Karpas-422 (cell line): ENCODE data around the gene MLST8. TPM values are rescaled to one million over a fixed set of nuclear protein-coding genes. Genes with fewer than 3 reads are reported as not detected.
"Not testable (repeated sequence)": the region's sequence is repeated elsewhere in the genome, so short reads cannot be mapped to it uniquely, and the experiment has no call there.

Experiments
- DNase-seq: peaks from one replicate; pipeline ENCODE4 v3.0.0-alpha.2; 2015
- H2AFZ ChIP-seq: fragments of 200-600 bp; sonication (generic); 2 replicates; pipeline ENCODE4 v1.6.1; 2014; ENCODE audit warnings: antibody characterized with exemption, low read length, mixed read lengths
- H3K27ac ChIP-seq: fragments of 200-600 bp; sonication (generic); 2 replicates; pipeline ENCODE4 v1.5.1; 2014; ENCODE audit warnings: mild to moderate bottlenecking, low read length, moderate library complexity
- H3K27me3 ChIP-seq: fragments of 200-600 bp; sonication (generic); 2 replicates; pipeline ENCODE4 v1.6.1; 2014; ENCODE audit warnings: low read length, mixed read lengths
- H3K36me3 ChIP-seq: fragments of 200-600 bp; sonication (generic); 2 replicates; pipeline ENCODE4 v1.6.1; 2014; ENCODE audit warnings: low read length, mixed read lengths; ENCODE audit not compliant: insufficient read depth
- H3K4me1 ChIP-seq: fragments of 200-600 bp; sonication (generic); 2 replicates; pipeline ENCODE4 v1.6.1; 2014; ENCODE audit warnings: mild to moderate bottlenecking, low read length, mixed read lengths
- H3K4me2 ChIP-seq: fragments of 200-600 bp; sonication (generic); 2 replicates; pipeline ENCODE4 v1.6.1; 2014; ENCODE audit warnings: low read length, low read depth, mild to moderate bottlenecking; ENCODE audit not compliant: poor library complexity, severe bottlenecking
- H3K4me3 ChIP-seq: fragments of 200-600 bp; sonication (generic); 2 replicates; pipeline ENCODE4 v1.5.1; 2014; ENCODE audit warnings: mild to moderate bottlenecking, antibody characterized with exemption, low read length, mixed read lengths
- H3K79me2 ChIP-seq: fragments of 200-600 bp; sonication (generic); 2 replicates; pipeline ENCODE4 v1.6.1; 2014; ENCODE audit warnings: mild to moderate bottlenecking, low read length, mixed read lengths
- H3K9ac ChIP-seq: fragments of 200-600 bp; sonication (generic); 2 replicates; pipeline ENCODE4 v1.6.0; 2014; ENCODE audit warnings: low read length
- H3K9me2 ChIP-seq: fragments of 200-600 bp; sonication (generic), shearing (Covaris generic); replicated peaks from 2 replicates; pipeline ENCODE4 v1.6.0; 2014; ENCODE audit warnings: mild to moderate bottlenecking, low read length, moderate library complexity; ENCODE audit not compliant: insufficient read depth
- H3K9me3 ChIP-seq: fragments of 300-700, 200-600 bp; sonication (generic); 2 replicates; pipeline ENCODE4 v1.6.1; 2014; ENCODE audit warnings: low read length, mixed read lengths
- H4K20me1 ChIP-seq: fragments of 200-600 bp; sonication (generic); 2 replicates; pipeline ENCODE4 v1.6.1; 2014; ENCODE audit warnings: mild to moderate bottlenecking, antibody characterized with exemption, low read length, low read depth; ENCODE audit not compliant: insufficient read depth
- total RNA-seq: library from RNA; depleted of rRNA; stranded (reverse); fragments of >200 nt; shearing (Covaris generic); gene quantifications from 2 replicates; pipeline ENCODE4 v1.2.3, GENCODE V29; 2014; ENCODE audit warnings: low replicate concordance; rRNA removed

The MLST8 gene
- total RNA-seq, 1 experiment from 2014 or later, result 46.3 TPM

GRCh38 chr16:2251296-2252111 lies 46.2 kb downstream of the MLST8 start, which contains the start of gene ECI1:
Gene ECI1 (minus strand): TSS chr16:2251587. CDS start chr16:2251566, 21 bp downstream.
- H2AFZ ChIP-seq, result no peak within 1 kb of the TSS
- H3K4me3 ChIP-seq, result peak within 1 kb of the TSS; percentile 86
- H3K4me1 ChIP-seq, result peaks cover 25% of the 10 kb centered on the region
- no peaks in the 10 kb centered on the region for H3K27me3 ChIP-seq
- no peaks in the 10 kb centered on the region for H3K9me2 ChIP-seq
- peak within 1 kb of the TSS; percentile 86 for H3K9ac ChIP-seq
- H3K4me2 ChIP-seq, result peak within 1 kb of the TSS; percentile 81
- peak; percentile 98 for DNase-seq
- no peaks in the 10 kb centered on the region for H3K9me3 ChIP-seq
- peaks cover 17% of the 10 kb centered on the region for H3K79me2 ChIP-seq
- H4K20me1 ChIP-seq, result 0 out of 2 replicates have a peak, but pooled peaks cover 4% of the 10 kb centered on the region
- H3K36me3 ChIP-seq, result peaks cover 12% of the 10 kb centered on the region
- H3K27ac ChIP-seq, result peak within 1 kb of the TSS; percentile 63

- no peak overlapping the region for H3K4me2 ChIP-seq
- H3K9me2 ChIP-seq, result no peaks in the 10 kb centered on the region
- no peaks in the 10 kb centered on the region for H3K27me3 ChIP-seq
- no peak overlapping the region for H2AFZ ChIP-seq
- peaks cover 25% of the 10 kb centered on the region for H3K4me1 ChIP-seq
- H3K9ac ChIP-seq, result no peak overlapping the region
- H3K9me3 ChIP-seq, result no peaks in the 10 kb centered on the region
- peaks cover 25% of the 10 kb centered on the region for H3K36me3 ChIP-seq
- H3K79me2 ChIP-seq, result peaks cover 24% of the 10 kb centered on the region
- DNase-seq, result no peak
- peak overlapping the region; percentile 22 for H3K27ac ChIP-seq
- no peak overlapping the region for H3K4me3 ChIP-seq
- peaks cover 13% of the 10 kb centered on the region; the same call in 1 of the 2 replicates for H4K20me1 ChIP-seq
Observed at GRCh38 chr16:2252806-2253148, 47.5 kb downstream of the MLST8 start.

- Histone ChIP-seq H3K4me3 (no peak overlapping the region), H3K9ac (no peak overlapping the region), H3K9me3 (no peaks in the 10 kb centered on the region), H3K79me2 (peaks cover 29% of the 10 kb centered on the region), H3K27me3 (no peaks in the 10 kb centered on the region), H3K36me3 (peaks cover 30% of the 10 kb centered on the region), H3K4me2 (no peak overlapping the region), H3K4me1 (peaks cover 25% of the 10 kb centered on the region), H2AFZ (no peak overlapping the region), H4K20me1 (peaks cover 16% of the 10 kb centered on the region; the same call in 1 of the 2 replicates), H3K27ac (peak overlapping the region; percentile 22; the same call in 1 of the 2 replicates), H3K9me2 (no peaks in the 10 kb centered on the region)
- DNase-seq, result no peak
Observed at GRCh38 chr16:2253293-2253692, 48.0 kb downstream of the MLST8 start.

- H3K9me3 ChIP-seq, result no peaks in the 10 kb centered on the region
- H4K20me1 ChIP-seq, result peaks cover 25% of the 10 kb centered on the region
- no peaks in the 10 kb centered on the region for H3K27me3 ChIP-seq
- no peak overlapping the region for H3K27ac ChIP-seq
- H3K4me3 ChIP-seq, result no peak overlapping the region
- H2AFZ ChIP-seq, result no peak overlapping the region
- peaks cover 48% of the 10 kb centered on the region for H3K36me3 ChIP-seq
- no peak for DNase-seq
- H3K4me1 ChIP-seq, result peaks cover 15% of the 10 kb centered on the region
- H3K79me2 ChIP-seq, result peaks cover 25% of the 10 kb centered on the region
- no peaks in the 10 kb centered on the region for H3K9me2 ChIP-seq
- H3K4me2 ChIP-seq, result no peak overlapping the region
- no peak overlapping the region for H3K9ac ChIP-seq
Observed at GRCh38 chr16:2256531-2257140, 51.4 kb downstream of the MLST8 start.

- Histone ChIP-seq H3K79me2 (peaks cover 36% of the 10 kb centered on the region), H4K20me1 (peaks cover 34% of the 10 kb centered on the region), H2AFZ (no peak overlapping the region), H3K27ac (no peak overlapping the region), H3K36me3 (peaks cover 59% of the 10 kb centered on the region), H3K4me3 (no peak overlapping the region), H3K4me2 (no peak overlapping the region), H3K9ac (no peak overlapping the region), H3K9me2 (no peaks in the 10 kb centered on the region), H3K27me3 (no peaks in the 10 kb centered on the region), H3K9me3 (no peaks in the 10 kb centered on the region), H3K4me1 (peaks cover 7% of the 10 kb centered on the region; the same call in 1 of the 2 replicates)
- DNase-seq, result no peak
Observed at GRCh38 chr16:2257726-2258125, 52.5 kb downstream of the MLST8 start.

GRCh38 chr16:2258530-2258929 lies 53.3 kb downstream of the MLST8 start:
- H3K36me3 ChIP-seq, result peaks cover 66% of the 10 kb centered on the region
- not testable (repeated sequence) for H3K27ac ChIP-seq, H3K9me2 ChIP-seq, DNase-seq, H3K9me3 ChIP-seq, H3K9ac ChIP-seq, H3K4me1 ChIP-seq, H3K4me3 ChIP-seq, H3K27me3 ChIP-seq, H3K4me2 ChIP-seq, H2AFZ ChIP-seq
- H3K79me2 ChIP-seq, result peaks cover 44% of the 10 kb centered on the region
- peaks cover 41% of the 10 kb centered on the region for H4K20me1 ChIP-seq

Other genes with a start within 250 kb of the MLST8 start
- 288 and 537 TPM in 2 replicates for gene NDUFB10, start 245.9 kb upstream of the MLST8 start, total RNA-seq
- 3,837 and 4,799 TPM in 2 replicates for gene RPS2, start 240.6 kb upstream of the MLST8 start, total RNA-seq
- not detected in 2 replicates for gene RNF151, start 238.6 kb upstream of the MLST8 start, total RNA-seq
- 25.4 and 48.6 TPM in 2 replicates for gene TBL3, start 233.4 kb upstream of the MLST8 start, total RNA-seq
- gene NOXO1, start 224.0 kb upstream of the MLST8 start, total RNA-seq, result not detected in 2 replicates
- 17.0 and 43.8 TPM in 2 replicates for gene GFER, start 221.3 kb upstream of the MLST8 start, total RNA-seq
- 5.3 and 16.3 TPM in 2 replicates for gene SYNGR3, start 215.5 kb upstream of the MLST8 start, total RNA-seq
- gene ZNF598, start 195.6 kb upstream of the MLST8 start, total RNA-seq, result 12.6 and 20.5 TPM in 2 replicates
- gene NPW, start 185.7 kb upstream of the MLST8 start, total RNA-seq, result 3.0 TPM in 1 of 2 replicates, not detected in the other
- gene NHERF2, start 178.6 kb upstream of the MLST8 start, total RNA-seq, result not detected in 2 replicates
- gene NTHL1, start 157.6 kb upstream of the MLST8 start, total RNA-seq, result 23.2 and 52.2 TPM in 2 replicates
- gene TSC2, start 157.5 kb upstream of the MLST8 start, total RNA-seq, result 33.3 and 64.5 TPM in 2 replicates
- gene PKD1, start 69.6 kb upstream of the MLST8 start, total RNA-seq, result 72.8 and 110 TPM in 2 replicates
- 12.8 and 15.0 TPM in 2 replicates for gene RAB26, start 56.8 kb upstream of the MLST8 start, total RNA-seq
- 68.3 and 110 TPM in 2 replicates for gene TRAF7, start 49.7 kb upstream of the MLST8 start, total RNA-seq
- gene CASKIN1, start 8.8 kb upstream of the MLST8 start, total RNA-seq, result 0.14 TPM in 1 of 2 replicates, not detected in the other
- 3.7 and 7.9 TPM in 2 replicates for gene BRICD5, start 5.4 kb downstream of the MLST8 start, total RNA-seq
- 26.5 and 42.1 TPM in 2 replicates for gene PGP, start 9.4 kb downstream of the MLST8 start, total RNA-seq
- 14.8 and 36.9 TPM in 2 replicates for gene E4F1, start 18.1 kb downstream of the MLST8 start, total RNA-seq
- 0.78 and 5.2 TPM in 2 replicates for gene DNASE1L2, start 31.0 kb downstream of the MLST8 start, total RNA-seq
- 24.4 and 58.9 TPM in 2 replicates for gene ECI1, start 46.1 kb downstream of the MLST8 start, total RNA-seq
- gene RNPS1, start 62.7 kb downstream of the MLST8 start, total RNA-seq, result 125 and 158 TPM in 2 replicates
- 0.37 and 0.87 TPM in 2 replicates for gene ABCA3, start 135.3 kb downstream of the MLST8 start, total RNA-seq
- 13.5 and 15.1 TPM in 2 replicates for gene CCNF, start 224.0 kb downstream of the MLST8 start, total RNA-seq